HG03280 (cell line): Measurements from ENCODE around the gene C4A.
"Not testable (repeated sequence)": the region's sequence is repeated elsewhere in the genome, so short reads cannot be mapped to it uniquely, and the experiment has no call there.

Experiments used
- ATAC-seq: cut with Tn5 transposase; IDR thresholded peaks from one replicate; pipeline ENCODE4 v1.9.1; 2021; ENCODE audit warnings: mild to moderate bottlenecking, moderate library complexity; ENCODE audit not compliant: unreplicated experiment

The C4A gene

DNA sequence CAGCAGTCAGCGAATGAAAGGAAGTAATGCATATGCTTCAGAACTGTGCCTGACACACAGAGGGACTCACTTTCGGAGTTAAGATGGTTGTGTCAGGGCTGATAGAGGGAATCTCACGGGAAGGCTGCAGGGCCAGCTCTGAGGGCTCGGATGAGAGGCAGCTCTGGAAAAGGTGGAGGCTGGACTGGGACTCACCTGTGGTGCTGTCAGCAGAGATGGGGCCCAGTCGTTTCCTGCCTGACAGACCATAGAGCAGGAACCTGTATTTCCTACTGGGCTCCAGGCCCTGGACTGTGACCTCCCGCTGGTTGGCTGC is 65.6 kb downstream of the C4A start:
- no peak for ATAC-seq

DNA sequence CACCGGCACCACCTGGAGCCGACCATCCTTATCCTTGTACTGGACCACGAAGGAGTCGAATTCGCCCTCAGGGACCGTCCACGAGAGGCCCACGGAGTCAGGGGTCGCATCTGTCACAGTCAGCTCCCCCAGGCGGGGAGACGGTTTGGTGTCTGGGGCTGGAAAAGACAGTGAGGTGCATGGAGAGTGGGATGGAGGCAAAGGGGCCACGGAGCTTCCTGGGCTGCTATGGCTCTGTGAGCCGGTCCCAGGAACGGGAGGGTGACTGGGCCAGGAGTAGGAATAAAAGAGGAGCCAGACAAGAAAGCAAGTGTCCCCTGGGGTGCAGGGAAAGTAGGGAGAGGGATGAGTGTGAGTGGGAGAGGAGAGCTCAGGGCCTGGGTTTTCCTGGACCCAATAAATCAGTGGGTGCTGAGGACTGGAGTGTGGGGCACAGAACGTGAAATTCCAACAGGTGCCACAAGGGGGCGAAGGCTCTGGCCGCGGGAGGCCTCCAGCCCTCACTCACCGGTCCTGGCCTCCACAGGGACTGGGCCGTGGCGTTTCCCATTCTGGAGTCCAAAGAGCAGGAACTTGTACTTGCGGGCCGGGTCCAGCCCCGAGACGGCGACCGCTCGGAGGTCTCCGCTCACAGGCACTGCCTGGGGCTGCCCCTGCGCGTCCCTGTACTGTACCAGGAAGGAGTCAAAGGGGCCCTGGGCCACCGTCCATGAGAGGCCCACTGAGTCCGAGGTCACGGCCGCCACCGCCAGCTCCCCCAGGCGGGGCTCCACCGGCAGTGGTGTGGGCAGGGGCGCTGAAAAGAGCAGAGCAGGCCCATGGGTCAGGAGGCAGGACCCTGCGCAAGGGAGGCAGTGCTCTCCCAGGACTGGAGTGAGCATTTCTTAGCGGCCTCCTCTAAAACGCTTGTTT is 66.3 kb downstream of the C4A start:
- no peak for ATAC-seq

DNA sequence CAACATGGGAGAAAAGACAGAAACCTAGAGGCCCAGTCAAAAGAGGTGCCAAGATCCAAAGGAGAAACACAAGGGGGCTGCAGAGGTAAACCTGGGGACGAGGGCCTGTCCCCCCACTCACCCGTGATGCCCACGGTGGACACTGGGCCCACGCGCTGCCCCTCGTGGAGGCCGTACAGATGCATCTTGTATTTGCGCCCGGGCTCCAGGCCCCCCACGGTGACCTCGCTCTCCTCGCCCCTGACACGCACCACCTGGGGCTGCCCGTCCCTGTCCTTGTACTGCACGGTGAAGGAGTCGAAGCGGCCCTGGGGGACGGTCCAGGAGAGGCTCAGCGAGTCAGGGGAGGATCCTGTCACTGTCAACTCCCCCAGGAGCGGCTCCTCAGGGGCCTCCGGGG is 67.3 kb downstream of the C4A start:
- not testable (repeated sequence) for ATAC-seq

DNA sequence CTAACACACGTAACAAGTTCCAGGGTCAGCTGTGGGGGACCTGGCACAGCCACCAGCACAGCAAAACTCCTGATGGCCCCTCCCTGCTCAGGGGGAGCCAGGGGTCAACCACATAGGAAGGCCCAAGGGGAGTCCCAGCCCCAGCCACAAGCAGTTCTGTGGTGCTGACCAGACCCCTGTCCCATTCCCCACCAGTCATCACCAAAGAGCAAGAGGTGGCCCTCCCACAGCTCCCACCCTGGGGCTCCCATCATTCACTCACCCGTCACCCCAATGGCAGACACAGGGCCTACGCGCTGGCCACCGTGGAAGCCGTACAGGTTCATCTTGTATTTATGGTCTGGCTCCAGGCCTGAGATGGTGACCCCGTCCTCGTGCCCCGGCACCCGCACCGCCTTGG is 67.9 kb downstream of the C4A start:
- ATAC-seq, result not testable (repeated sequence)

GRCh38 chr6:32050562-32050961 is 68.7 kb downstream of the C4A start:
- no peak for ATAC-seq
